Upper lobe of left lung (tissue), 4 donors: ENCODE results near the gene CISD1.

ENCODE experiments used
- EP300 ChIP-seq, 4 donors: sonication (generic); formaldehyde crosslinking; IDR thresholded peaks; one replicate each; pipeline ENCODE4 v1.5.1; 2017; ENCODE audit warnings: antibody characterized with exemption in 4 of 4, control low read depth in 2 of 4
- POLR2AphosphoS5 ChIP-seq, 2 donors: sonication (generic); formaldehyde crosslinking; IDR thresholded peaks; one replicate each; pipeline ENCODE4 v1.5.1; 2017; ENCODE audit warnings: antibody characterized with exemption in 2 of 2

DNA sequence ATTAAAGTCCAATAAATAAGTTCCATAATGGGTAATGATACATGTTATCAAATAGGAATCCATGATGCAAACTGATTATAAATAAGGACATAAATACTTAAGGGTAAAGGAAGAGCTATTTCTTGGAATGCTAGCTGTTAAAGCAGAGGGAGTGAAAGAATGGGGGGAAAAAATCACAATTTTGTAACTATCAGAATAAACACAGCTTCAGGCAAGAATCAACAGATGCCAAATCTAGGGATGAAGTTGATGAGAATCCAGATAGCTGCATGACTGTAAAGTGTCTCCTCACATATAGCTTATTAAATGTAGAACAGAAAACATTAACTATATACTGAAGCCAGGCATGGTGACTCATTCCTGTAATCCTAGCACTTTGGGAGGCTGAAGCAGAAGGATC, 6.2 kb upstream of the CISD1 start:
- TF ChIP-seq POLR2AphosphoS5 (IDR thresholded peaks at IDR 0.05) (no peak), EP300 (IDR thresholded peaks at IDR 0.05) (no peak)
